IPS-18c (cell line): ENCODE results near the gene BMP6.

Source experiments
- H3K4me3 ChIP-seq: 2 replicates; pipeline ENCODE4 v1.7.0; 2013; ENCODE audit warnings: low read depth, mild to moderate bottlenecking, low read length, moderate library complexity; ENCODE audit not compliant: insufficient read depth
- H3K9me3 ChIP-seq: one replicate; pipeline ENCODE4 v1.6.1; 2013; ENCODE audit warnings: mild to moderate bottlenecking, low read length, moderate library complexity; ENCODE audit not compliant: control insufficient read depth, insufficient read depth

Gene BMP6

GRCh38 chr6:7899889-7900213, 174.0 kb downstream of the BMP6 start:
- H3K9me3 ChIP-seq, result no peaks in the 10 kb centered on the region

GRCh38 chr6:7900621-7901020, 174.7 kb downstream of the BMP6 start:
- Histone ChIP-seq H3K4me3 (no peak overlapping the region), H3K9me3 (no peaks in the 10 kb centered on the region)

More at GRCh38 chr6:7899889-7900213, 174.0 kb downstream of the BMP6 start:
- H3K4me3 ChIP-seq, result no peak overlapping the region

- H3K9me3 ChIP-seq, result no peaks in the 10 kb centered on the region
- no peak overlapping the region for H3K4me3 ChIP-seq
Measured at GRCh38 chr6:7901056-7901455, 175.2 kb downstream of the BMP6 start.

- H3K4me3 ChIP-seq, result no peak overlapping the region
- no peaks in the 10 kb centered on the region for H3K9me3 ChIP-seq
Measured at GRCh38 chr6:7901780-7902179, 175.9 kb downstream of the BMP6 start.

- no peak overlapping the region for H3K4me3 ChIP-seq
Measured at GRCh38 chr6:7902221-7902620, 176.3 kb downstream of the BMP6 start.

GRCh38 chr6:7902867-7903266, 177.0 kb downstream of the BMP6 start:
- no peak overlapping the region for H3K4me3 ChIP-seq

More at GRCh38 chr6:7902221-7902620, 176.3 kb downstream of the BMP6 start:
- no peaks in the 10 kb centered on the region for H3K9me3 ChIP-seq

GRCh38 chr6:7903673-7904072, 177.8 kb downstream of the BMP6 start:
- Histone ChIP-seq H3K9me3 (no peaks in the 10 kb centered on the region), H3K4me3 (no peak overlapping the region)

More at GRCh38 chr6:7902867-7903266, 177.0 kb downstream of the BMP6 start:
- H3K9me3 ChIP-seq, result no peaks in the 10 kb centered on the region

- no peak overlapping the region for H3K4me3 ChIP-seq
- H3K9me3 ChIP-seq, result no peaks in the 10 kb centered on the region
Measured at GRCh38 chr6:7904654-7905319, 178.9 kb downstream of the BMP6 start.

- H3K4me3 ChIP-seq, result no peak overlapping the region
Measured at GRCh38 chr6:7905416-7905815, 179.5 kb downstream of the BMP6 start.

GRCh38 chr6:7906741-7907140, 180.8 kb downstream of the BMP6 start:
- Histone ChIP-seq H3K9me3 (no peaks in the 10 kb centered on the region), H3K4me3 (no peak overlapping the region)

More at GRCh38 chr6:7905416-7905815, 179.5 kb downstream of the BMP6 start:
- no peaks in the 10 kb centered on the region for H3K9me3 ChIP-seq

- Histone ChIP-seq H3K4me3 (no peak overlapping the region), H3K9me3 (no peaks in the 10 kb centered on the region)
Measured at GRCh38 chr6:7907159-7907558, 181.3 kb downstream of the BMP6 start.

- H3K9me3 ChIP-seq, result no peaks in the 10 kb centered on the region
- H3K4me3 ChIP-seq, result peak overlapping the region; percentile 78
Measured at GRCh38 chr6:7909323-7910276, 183.7 kb downstream of the BMP6 start.

GRCh38 chr6:7910298-7910653, 184.4 kb downstream of the BMP6 start:
- peak overlapping the region; percentile 78 for H3K4me3 ChIP-seq
- H3K9me3 ChIP-seq, result no peaks in the 10 kb centered on the region

- H3K4me3 ChIP-seq, result peak within 1 kb of the TSS; percentile 78
- H3K9me3 ChIP-seq, result no peaks in the 10 kb centered on the region
Measured at GRCh38 chr6:7910654-7911344, 184.9 kb downstream of the BMP6 start, which contains the start of gene TXNDC5. TSS of gene TXNDC5 (minus strand) at chr6:7910788. CDS start at chr6:7910776, 12 bp downstream.

GRCh38 chr6:7911345-7911725, 185.4 kb downstream of the BMP6 start:
- Histone ChIP-seq H3K4me3 (peak overlapping the region; percentile 70), H3K9me3 (no peaks in the 10 kb centered on the region)

GRCh38 chr6:7912024-7912423, 186.1 kb downstream of the BMP6 start:
- H3K9me3 ChIP-seq, result no peaks in the 10 kb centered on the region
- H3K4me3 ChIP-seq, result no peak overlapping the region

- no peak overlapping the region for H3K4me3 ChIP-seq
- H3K9me3 ChIP-seq, result no peaks in the 10 kb centered on the region
Measured at GRCh38 chr6:7912736-7913517, 187.0 kb downstream of the BMP6 start.
